GM12801 (cell line): ENCODE results near the gene ADCY7.

Source experiments
- TF ChIP-seq, protein P1 (sequence below): IDR thresholded peaks from one replicate; pipeline ENCODE4 v1.5.1; 2011; ENCODE audit warnings: control low read depth; ENCODE audit not compliant: insufficient read length; ENCODE audit errors: extremely low read depth

Gene ADCY7

DNA sequence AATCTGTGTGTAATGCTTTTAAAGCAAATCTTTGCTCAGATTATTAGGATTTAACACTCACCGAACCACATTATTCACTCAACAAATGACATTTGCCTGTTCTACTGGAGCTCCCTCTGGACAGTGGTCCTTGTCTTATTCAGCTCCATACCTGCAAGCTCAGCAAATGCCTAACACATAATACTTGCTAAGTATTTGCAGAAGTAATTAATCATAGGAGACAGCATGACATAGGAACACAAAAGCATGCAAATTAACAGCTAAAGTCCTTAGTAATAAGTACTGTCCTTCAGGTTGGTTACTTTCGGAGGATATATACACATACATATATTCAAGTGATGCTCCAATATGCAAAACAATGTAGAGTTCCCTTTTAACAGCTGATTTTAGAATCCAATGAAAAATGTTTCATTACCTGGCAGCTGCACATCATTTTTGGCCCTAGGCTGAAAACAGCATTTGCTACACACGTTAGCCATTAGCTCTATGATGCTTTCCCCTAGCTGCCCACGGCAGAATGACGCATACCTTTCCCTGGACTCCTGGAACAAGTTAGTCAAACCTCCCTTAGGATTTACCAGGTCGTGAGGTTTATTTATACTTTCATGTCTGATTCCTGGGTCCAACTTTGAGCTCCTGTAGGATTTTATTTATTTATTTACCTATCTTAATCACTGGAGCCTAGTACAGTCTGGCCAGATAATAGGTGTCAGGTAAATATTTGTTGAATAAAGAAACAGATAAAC is 93.9 kb downstream of the ADCY7 start:
- TF ChIP-seq, protein P1, sequence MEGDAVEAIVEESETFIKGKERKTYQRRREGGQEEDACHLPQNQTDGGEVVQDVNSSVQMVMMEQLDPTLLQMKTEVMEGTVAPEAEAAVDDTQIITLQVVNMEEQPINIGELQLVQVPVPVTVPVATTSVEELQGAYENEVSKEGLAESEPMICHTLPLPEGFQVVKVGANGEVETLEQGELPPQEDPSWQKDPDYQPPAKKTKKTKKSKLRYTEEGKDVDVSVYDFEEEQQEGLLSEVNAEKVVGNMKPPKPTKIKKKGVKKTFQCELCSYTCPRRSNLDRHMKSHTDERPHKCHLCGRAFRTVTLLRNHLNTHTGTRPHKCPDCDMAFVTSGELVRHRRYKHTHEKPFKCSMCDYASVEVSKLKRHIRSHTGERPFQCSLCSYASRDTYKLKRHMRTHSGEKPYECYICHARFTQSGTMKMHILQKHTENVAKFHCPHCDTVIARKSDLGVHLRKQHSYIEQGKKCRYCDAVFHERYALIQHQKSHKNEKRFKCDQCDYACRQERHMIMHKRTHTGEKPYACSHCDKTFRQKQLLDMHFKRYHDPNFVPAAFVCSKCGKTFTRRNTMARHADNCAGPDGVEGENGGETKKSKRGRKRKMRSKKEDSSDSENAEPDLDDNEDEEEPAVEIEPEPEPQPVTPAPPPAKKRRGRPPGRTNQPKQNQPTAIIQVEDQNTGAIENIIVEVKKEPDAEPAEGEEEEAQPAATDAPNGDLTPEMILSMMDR = no peak

- TF ChIP-seq, protein P1 = no peak
These were observed 94.4 kb downstream of the ADCY7 start for GRCh38 chr16:50360779-50361178.

DNA sequence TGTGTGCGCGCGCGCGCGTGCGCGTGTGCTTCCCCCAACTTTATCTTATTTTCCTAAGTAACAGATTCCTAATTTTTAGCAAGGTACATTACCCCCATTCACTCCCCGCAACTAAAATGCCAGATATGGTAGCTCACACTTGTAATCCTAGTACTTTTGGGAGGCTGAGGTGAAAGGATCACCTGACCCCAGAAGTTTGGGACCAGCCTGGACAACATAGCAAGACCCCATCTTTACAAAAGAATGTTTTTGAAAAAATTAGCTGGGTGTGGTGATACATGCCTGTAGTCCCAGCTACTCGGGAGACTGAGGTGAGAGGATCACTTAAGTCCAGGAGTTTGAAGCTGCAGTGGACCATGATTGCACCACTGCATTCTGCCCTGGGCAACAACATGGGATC is 97.3 kb downstream of the ADCY7 start:
- TF ChIP-seq, protein P1 = no peak

DNA sequence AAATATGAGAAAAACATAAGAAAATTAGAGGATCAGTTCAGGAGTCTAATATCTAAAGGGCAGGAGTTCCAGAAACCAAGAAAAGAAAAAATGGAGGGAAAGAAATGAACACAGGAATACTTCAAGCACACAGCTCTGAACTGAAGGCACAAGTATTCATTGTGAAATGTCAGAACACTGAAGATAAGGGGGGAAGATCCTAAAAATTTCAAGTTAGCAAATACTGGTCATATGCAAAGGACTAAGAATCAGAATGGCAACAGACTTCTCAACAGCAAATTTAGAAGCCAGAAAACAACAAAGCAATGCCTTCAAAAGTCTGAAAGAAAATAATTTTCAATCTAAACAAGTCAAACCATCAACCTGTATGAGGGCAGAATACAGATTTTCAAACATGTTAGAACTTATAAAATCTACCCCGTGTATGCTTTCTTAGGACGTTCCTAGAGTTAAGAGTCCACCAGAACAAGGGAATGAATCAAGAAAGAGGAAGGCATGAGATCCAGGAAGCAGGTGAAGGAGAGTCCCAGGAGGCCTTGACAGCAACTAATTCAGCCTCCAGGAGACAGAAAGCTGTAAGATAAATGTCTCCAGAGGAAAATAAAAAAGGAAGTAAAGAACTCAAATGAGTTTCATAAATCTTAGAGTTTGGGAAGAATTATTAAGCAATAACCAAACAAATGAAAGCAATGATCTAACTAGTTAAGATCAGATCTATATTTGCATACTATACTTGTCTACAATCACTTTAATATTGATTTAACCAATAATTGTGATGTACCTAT is 99.6 kb downstream of the ADCY7 start:
- TF ChIP-seq, protein P1 = no peak
